ENCODE measurements around the gene ATP8A2. TPM values are rescaled to one million over a fixed set of nuclear protein-coding genes. Genes with fewer than 3 reads are reported as not detected.
A peak's percentile ranks its signal among the peaks of the same experiment; 100 is the strongest.

Gene ATP8A2
- total and polyA plus RNA-seq, 2 of the 8 experiments (the other 6 are each of a cell fraction or from before 2014, with no cell fraction given): 2.4 to 8.3 TPM

GRCh38 chr13:25910243-25910642, 538.5 kb downstream of the ATP8A2 start:
- H3K79me2 ChIP-seq (ENCODE audit: control insufficient read depth in 1 of 2, insufficient read depth in 2 of 2, low read length in 2 of 2): no peaks in the 10 kb centered on the region
- H3K27me3 ChIP-seq (replicated peaks in 1 of 4; ENCODE audit: control insufficient read depth in 3 of 4, extremely low read depth in 1 of 4, insufficient read depth in 3 of 4, low read length in 3 of 4): no peaks in the 10 kb centered on the region
- no peaks in the 10 kb centered on the region; a peak in 1 of 4 replicates for H3K9me3 ChIP-seq (ENCODE audit: insufficient read depth in 2 of 2, low read depth in 1 of 2, low read length in 1 of 2)
- no peak overlapping the region for H3K14ac ChIP-seq (ENCODE audit: insufficient read length)
- H3K4me2 ChIP-seq (ENCODE audit: insufficient read depth in 1 of 2, low read depth in 2 of 2, low read length in 2 of 2): peak overlapping the region; percentile 52 to 75; a peak in 3 of 4 replicates
- peak overlapping the region; percentile 5 for H3K56ac ChIP-seq (replicated peaks; ENCODE audit: insufficient read length, low read depth, low read length)
- peak overlapping the region in 1 of 4 experiments; percentile 26; a peak in 1 of 8 replicates for H3K4me3 ChIP-seq (ENCODE audit: extremely low read depth in 1 of 4, insufficient read depth in 2 of 4, low read depth in 3 of 4, low read length in 4 of 4)
- TF ChIP-seq EP300 (IDR thresholded peaks at IDR 0.05; ENCODE audit: borderline replicate concordance in 1 of 2, low read depth in 2 of 2, low read length in 2 of 2): no peak
- TF ChIP-seq CHD1 (IDR thresholded peaks at IDR 0.05; ENCODE audit: low read depth, low read length): no peak
- TF ChIP-seq JUND (IDR thresholded peaks at IDR 0.05; ENCODE audit: low read length): no peak
- TF ChIP-seq JUN (IDR thresholded peaks at IDR 0.05; ENCODE audit: low read depth, low read length): no peak
- TF ChIP-seq NRF1 (IDR thresholded peaks at IDR 0.05; ENCODE audit: low read depth, low read length): no peak
- no peak for TF ChIP-seq MAX (IDR thresholded peaks at IDR 0.05)
- TF ChIP-seq KDM5A (IDR thresholded peaks at IDR 0.05; ENCODE audit: low read length): no peak
- TF ChIP-seq ZNF274 (IDR thresholded peaks at IDR 0.05; ENCODE audit: borderline replicate concordance, extremely low read depth, low read length): no peak
- no peak for TF ChIP-seq RAD21 (IDR thresholded peaks at IDR 0.05 in 1 of 2, conservative IDR thresholded peaks at IDR 0.05 in 1 of 2; ENCODE audit: low read depth in 2 of 2, low read length in 2 of 2)
- TF ChIP-seq RXRA (IDR thresholded peaks at IDR 0.05; ENCODE audit: insufficient read depth, low read depth, low read length): no peak
- TF ChIP-seq RNF2 (IDR thresholded peaks at IDR 0.05; ENCODE audit: borderline replicate concordance, low read depth, low read length, missing control alignments, poor library complexity, severe bottlenecking): no peak
- TF ChIP-seq TCF12 (IDR thresholded peaks at IDR 0.05; ENCODE audit: low read depth, low read length): no peak
- TF ChIP-seq BCL11A (IDR thresholded peaks at IDR 0.05; ENCODE audit: low read depth in 2 of 2, low read length in 2 of 2): no peak
- peaks cover 3 to 36% (median 20%) of the 10 kb centered on the region in 4 experiments; a peak in 5 of 7 replicates for H3K4me1 ChIP-seq (replicated peaks in 1 of 4; ENCODE audit: control insufficient read depth in 3 of 4, insufficient read depth in 4 of 4, low read length in 3 of 4)
- H3K23me2 ChIP-seq (ENCODE audit: low read depth, low read length): peaks cover 4% of the 10 kb centered on the region; the same call in 1 of the 2 replicates
- no peak overlapping the region for H3K23ac ChIP-seq (ENCODE audit: insufficient read length)
- 70% methylated on average over 4 of the region's 4 CpGs; no CpG with 5 or more reads in 1 of the 2 experiments for WGBS, 2 experiments (ENCODE audit: extremely low coverage in 1 of 2, insufficient coverage in 1 of 2, insufficient read length in 1 of 2, insufficient replicate concordance in 2 of 2, low coverage in 1 of 2, low lambda C conversion rate in 2 of 2, missing lambda C conversion rate in 1 of 2)
- no peak overlapping the region for H4K8ac ChIP-seq (ENCODE audit: extremely low read depth, insufficient read depth, low read length)
- DNase-seq (ENCODE audit: low read depth in 1 of 2, low spot score in 2 of 2) (no peak), FAIRE-seq (no peak)
- no peaks in the 10 kb centered on the region for H4K20me1 ChIP-seq (replicated peaks in 1 of 2; ENCODE audit: control insufficient read depth in 1 of 2, insufficient read depth in 2 of 2, low read length in 2 of 2)
- POLR2A ChIA-PET (ENCODE audit: partially characterized antibody): interaction anchor here (0.8 kb wide), 1 partner anchor 26 kb away, joined by 3 read pairs; no protein-coding TSS in a partner anchor
- no peaks in the 10 kb centered on the region for H3K79me1 ChIP-seq (ENCODE audit: low read depth, low read length)
- peak overlapping the region; percentile 8; the same call in 1 of the 2 replicates for H2AK5ac ChIP-seq (ENCODE audit: low read depth, low read length)
- H3K18ac ChIP-seq (ENCODE audit: extremely low read depth, low read length): no peak overlapping the region; the same call in 1 of the 2 replicates
- peak overlapping the region; percentile 65; the same call in 1 of the 2 replicates for H2BK20ac ChIP-seq (ENCODE audit: low read length)
- peak overlapping the region; percentile 10; the same call in 1 of the 2 replicates for H2BK12ac ChIP-seq (ENCODE audit: low read depth, low read length)
- no peak overlapping the region for H3K9ac ChIP-seq (replicated peaks in 1 of 4; ENCODE audit: extremely low read depth in 1 of 4, low read depth in 3 of 4, low read length in 3 of 4)
- no peak overlapping the region for H4K5ac ChIP-seq (ENCODE audit: insufficient read length, low read depth, low read length)
- peak overlapping the region; percentile 56 for H2BK120ac ChIP-seq (replicated peaks; ENCODE audit: low read depth, low read length)
- peak overlapping the region; percentile 16 for H4K91ac ChIP-seq (replicated peaks; ENCODE audit: insufficient read length, low read length)
- no peak overlapping the region for H2BK15ac ChIP-seq (ENCODE audit: low read length)
- H2BK5ac ChIP-seq (ENCODE audit: low read depth, low read length): peak overlapping the region; percentile 83; the same call in 1 of the 2 replicates
- no peak overlapping the region for H2AFZ ChIP-seq (ENCODE audit: low read length)
- H3K4ac ChIP-seq (replicated peaks; ENCODE audit: insufficient read length, low read depth, low read length): no peak overlapping the region
- no peaks in the 10 kb centered on the region for H3K36me3 ChIP-seq (ENCODE audit: control insufficient read depth in 2 of 4, insufficient read depth in 4 of 4, low read length in 3 of 4)
- H3K27ac ChIP-seq (ENCODE audit: low read depth, low read length): no peak overlapping the region
- CTCF ChIA-PET (ENCODE audit: partially characterized antibody): no interaction called here

Data from H1 (cell line).